Colonic mucosa (tissue), 4 donors: ENCODE data around the gene TMEM95. TPM values are rescaled to one million over a fixed set of nuclear protein-coding genes. Genes with fewer than 3 reads are reported as not detected.

Experiments used
- DNase-seq: peaks from one replicate; pipeline ENCODE4 v3.0.0-alpha.2; 2020
- H3K27ac ChIP-seq: fragments of 200-600 bp; one replicate; pipeline ENCODE4 v1.8.0; 2021
- H3K27me3 ChIP-seq: fragments of 200-600 bp; one replicate; pipeline ENCODE4 v1.8.0; 2021
- H3K36me3 ChIP-seq: fragments of 200-600 bp; one replicate; pipeline ENCODE4 v1.8.0; 2021
- H3K4me1 ChIP-seq: fragments of 200-600 bp; one replicate; pipeline ENCODE4 v1.8.0; 2021; ENCODE audit warnings: mild to moderate bottlenecking
- H3K4me3 ChIP-seq: fragments of 200-600 bp; one replicate; pipeline ENCODE4 v1.8.0; 2021
- H3K9ac ChIP-seq, 2 donors: one replicate each; pipeline ENCODE4 v1.7.0; 2013; ENCODE audit warnings: control low read depth in 2 of 2, low read depth in 2 of 2, low read length in 2 of 2
- H3K9me3 ChIP-seq: fragments of 200-600 bp; one replicate; pipeline ENCODE4 v1.8.0; 2021
- CTCF ChIP-seq: fragments of 200-600 bp; IDR thresholded peaks from one replicate; pipeline ENCODE4 v1.8.0; 2022; ENCODE audit warnings: antibody characterized with exemption, mild to moderate bottlenecking
- intact Hi-C: fragments of 100-400 bp; cut with DNase I; formaldehyde crosslinking; loops from one replicate; pipeline ENCODE4 v1.14.1; 2022
- total RNA-seq, 2 donors: library from RNA; stranded (reverse); fragmentation: NEBNext Ultra II Directional in 1 of 2; extraction: Animal tissue kit (Norgen Biotek cat#: 25700) in 1 of 2; gene quantifications; one replicate each; pipeline ENCODE4 v1.2.1, GENCODE V29; 2021
- donor health status: healthy.
- donor health status: DM: no; HTN: no; CAD: no.
- donor health status: DM: no; HTN: no; CAD: no.

Gene TMEM95
- total RNA-seq, 2 donors from 2014 or later, result not detected

DNA sequence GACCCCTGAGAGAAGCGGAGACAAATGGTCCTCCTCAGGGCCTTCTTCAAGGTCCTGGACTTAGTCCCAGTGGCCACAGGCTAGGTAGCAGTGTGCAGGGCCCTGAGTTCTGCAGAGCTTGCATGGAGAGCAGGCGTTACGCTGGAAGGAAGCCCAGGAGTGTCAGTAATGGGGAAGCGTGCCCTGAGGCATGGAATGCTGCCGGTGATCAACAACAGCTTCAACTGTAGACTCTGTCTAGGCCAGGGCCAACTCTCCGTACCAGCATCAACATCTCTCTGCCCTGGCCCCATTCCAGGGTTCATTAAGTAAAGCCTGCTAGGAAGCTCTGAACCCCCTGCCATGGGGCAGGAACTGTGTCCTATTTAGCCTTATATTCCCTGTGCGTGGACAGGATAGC is 25.4 kb downstream of the TMEM95 start:
- peak; percentile 52 for DNase-seq
- Histone ChIP-seq H3K9ac (peak overlapping the region in 1 of 2 donors; percentile 93), H3K27me3 (no peaks in the 10 kb centered on the region), H3K4me1 (no peaks in the 10 kb centered on the region), H3K36me3 (no peaks in the 10 kb centered on the region), H3K27ac (no peak overlapping the region), H3K4me3 (peak overlapping the region; percentile 61), H3K9me3 (no peaks in the 10 kb centered on the region)
- no peak for TF ChIP-seq CTCF
- intact Hi-C loops, result no loop called here

DNA sequence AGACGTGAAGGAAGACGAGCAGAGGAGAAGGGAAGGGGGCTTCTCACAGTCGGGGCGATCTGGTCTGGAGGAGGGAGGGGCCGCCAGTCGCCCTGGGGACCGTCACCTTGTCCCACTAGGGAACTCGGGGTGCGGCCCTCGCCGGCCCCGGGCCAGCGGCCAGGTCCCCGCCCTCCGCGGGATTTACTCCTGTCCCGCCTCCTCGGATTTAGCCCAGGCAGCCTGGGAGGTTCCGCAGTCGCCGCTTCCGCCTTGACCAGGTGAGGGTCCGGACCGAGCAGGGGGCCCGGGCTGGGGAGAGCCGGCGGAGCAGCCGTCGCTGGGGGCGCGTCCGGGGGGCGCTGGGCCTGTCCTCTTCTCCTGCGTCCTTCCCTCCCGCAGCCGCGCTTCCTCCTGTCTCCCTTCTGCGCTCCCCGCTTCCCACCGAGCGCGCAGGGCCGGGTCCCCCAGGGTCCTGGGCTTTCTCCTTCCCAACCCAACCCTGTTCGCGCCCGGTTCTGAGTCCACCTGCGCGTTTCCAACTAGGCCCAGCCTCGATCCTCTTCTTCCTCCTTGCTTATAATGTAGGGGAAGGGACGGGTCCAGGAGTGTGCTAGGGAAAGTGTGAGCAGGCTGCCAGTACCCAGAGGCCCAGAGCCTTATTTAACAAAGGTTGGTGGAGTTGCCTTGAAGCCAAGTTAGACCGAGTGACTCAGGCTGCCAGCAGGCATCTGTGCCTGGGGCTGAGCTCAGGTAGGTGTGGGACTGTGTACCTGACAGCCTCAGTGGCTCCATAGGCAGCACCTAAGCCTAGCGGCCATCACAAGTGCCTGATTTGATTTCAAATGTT is 26.1 kb downstream of the TMEM95 start, which contains the start of gene TNK1:
TNK1 (plus strand) TSS at position 235 of the 829 bp plus-strand sequence. CDS start 1,838 bp downstream, outside the sequence.
- Histone ChIP-seq H3K4me1 (no peaks in the 10 kb centered on the region), H3K4me3 (peak within 1 kb of the TSS; percentile 61), H3K9ac (peak within 1 kb of the TSS; percentile 77 to 93), H3K27ac (peak within 1 kb of the TSS; percentile 67), H3K9me3 (no peaks in the 10 kb centered on the region), H3K27me3 (no peaks in the 10 kb centered on the region), H3K36me3 (no peaks in the 10 kb centered on the region)
- intact Hi-C loops, result no loop called here
- no peak for TF ChIP-seq CTCF
- DNase-seq, result peak; percentile 90

- H3K27ac ChIP-seq, result no peak overlapping the region
- no peak for DNase-seq
- no peak overlapping the region for H3K4me3 ChIP-seq
- H3K36me3 ChIP-seq, result no peaks in the 10 kb centered on the region
- intact Hi-C loops, result no loop called here
- H3K9me3 ChIP-seq, result no peaks in the 10 kb centered on the region
- H3K4me1 ChIP-seq, result no peaks in the 10 kb centered on the region
- no peaks in the 10 kb centered on the region for H3K27me3 ChIP-seq
- H3K9ac ChIP-seq, result no peak overlapping the region
- no peak for TF ChIP-seq CTCF
Measured at GRCh38 chr17:7382901-7383300, 27.9 kb downstream of the TMEM95 start.

- no peaks in the 10 kb centered on the region for H3K27me3 ChIP-seq
- H3K9me3 ChIP-seq, result no peaks in the 10 kb centered on the region
- intact Hi-C loops, result no loop called here
- TF ChIP-seq CTCF, result no peak
- peak overlapping the region in 1 of 2 donors; percentile 49 for H3K9ac ChIP-seq
- no peak for DNase-seq
- peak overlapping the region; percentile 31 for H3K4me3 ChIP-seq
- no peaks in the 10 kb centered on the region for H3K36me3 ChIP-seq
- no peaks in the 10 kb centered on the region for H3K4me1 ChIP-seq
- H3K27ac ChIP-seq, result no peak overlapping the region
Measured at GRCh38 chr17:7383371-7383741, 28.4 kb downstream of the TMEM95 start.

DNA sequence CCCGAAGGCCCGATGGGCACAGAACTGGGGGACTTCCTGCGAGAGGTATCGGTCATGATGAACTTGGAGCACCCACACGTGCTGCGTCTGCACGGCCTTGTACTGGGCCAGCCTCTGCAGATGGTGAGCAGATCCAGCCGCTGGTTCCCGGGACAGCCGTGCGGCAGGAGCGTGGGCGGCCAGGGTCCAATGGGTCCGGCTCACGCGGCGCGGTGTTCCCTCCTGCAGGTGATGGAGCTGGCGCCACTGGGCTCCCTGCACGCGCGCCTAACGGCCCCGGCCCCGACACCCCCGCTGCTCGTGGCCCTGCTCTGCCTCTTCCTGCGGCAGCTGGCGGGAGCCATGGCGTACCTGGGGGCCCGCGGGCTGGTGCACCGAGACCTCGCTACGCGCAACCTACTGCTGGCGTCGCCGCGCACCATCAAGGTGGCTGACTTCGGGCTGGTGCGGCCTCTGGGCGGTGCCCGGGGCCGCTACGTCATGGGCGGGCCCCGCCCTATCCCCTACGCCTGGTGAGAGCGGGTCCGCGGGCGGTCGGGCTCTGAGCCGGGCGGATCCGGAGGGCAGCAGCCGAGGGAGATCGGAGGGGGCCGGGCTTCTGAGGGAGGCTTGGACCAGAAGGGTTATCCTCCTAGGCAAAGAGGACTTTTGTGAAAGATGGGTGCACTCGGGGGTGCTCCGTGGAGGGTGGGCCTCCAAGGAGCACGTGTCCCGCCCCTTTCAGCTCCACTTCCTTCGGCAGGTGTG is 29.0 kb downstream of the TMEM95 start:
- Histone ChIP-seq H3K27me3 (no peaks in the 10 kb centered on the region), H3K27ac (no peak overlapping the region), H3K4me1 (no peaks in the 10 kb centered on the region), H3K9ac (peak overlapping the region in 1 of 2 donors; percentile 49), H3K4me3 (peak overlapping the region; percentile 31), H3K36me3 (peaks cover 1% of the 10 kb centered on the region), H3K9me3 (no peaks in the 10 kb centered on the region)
- no peak for DNase-seq
- intact Hi-C loops, result no loop called here
- no peak for TF ChIP-seq CTCF
